GM12801 (cell line): Measurements from ENCODE around the gene GNRH2.

Experiments
- TF ChIP-seq, protein P1 (sequence below): IDR thresholded peaks from one replicate; pipeline ENCODE4 v1.5.1; 2011; ENCODE audit warnings: control low read depth; ENCODE audit not compliant: insufficient read length; ENCODE audit errors: extremely low read depth

The GNRH2 gene

DNA sequence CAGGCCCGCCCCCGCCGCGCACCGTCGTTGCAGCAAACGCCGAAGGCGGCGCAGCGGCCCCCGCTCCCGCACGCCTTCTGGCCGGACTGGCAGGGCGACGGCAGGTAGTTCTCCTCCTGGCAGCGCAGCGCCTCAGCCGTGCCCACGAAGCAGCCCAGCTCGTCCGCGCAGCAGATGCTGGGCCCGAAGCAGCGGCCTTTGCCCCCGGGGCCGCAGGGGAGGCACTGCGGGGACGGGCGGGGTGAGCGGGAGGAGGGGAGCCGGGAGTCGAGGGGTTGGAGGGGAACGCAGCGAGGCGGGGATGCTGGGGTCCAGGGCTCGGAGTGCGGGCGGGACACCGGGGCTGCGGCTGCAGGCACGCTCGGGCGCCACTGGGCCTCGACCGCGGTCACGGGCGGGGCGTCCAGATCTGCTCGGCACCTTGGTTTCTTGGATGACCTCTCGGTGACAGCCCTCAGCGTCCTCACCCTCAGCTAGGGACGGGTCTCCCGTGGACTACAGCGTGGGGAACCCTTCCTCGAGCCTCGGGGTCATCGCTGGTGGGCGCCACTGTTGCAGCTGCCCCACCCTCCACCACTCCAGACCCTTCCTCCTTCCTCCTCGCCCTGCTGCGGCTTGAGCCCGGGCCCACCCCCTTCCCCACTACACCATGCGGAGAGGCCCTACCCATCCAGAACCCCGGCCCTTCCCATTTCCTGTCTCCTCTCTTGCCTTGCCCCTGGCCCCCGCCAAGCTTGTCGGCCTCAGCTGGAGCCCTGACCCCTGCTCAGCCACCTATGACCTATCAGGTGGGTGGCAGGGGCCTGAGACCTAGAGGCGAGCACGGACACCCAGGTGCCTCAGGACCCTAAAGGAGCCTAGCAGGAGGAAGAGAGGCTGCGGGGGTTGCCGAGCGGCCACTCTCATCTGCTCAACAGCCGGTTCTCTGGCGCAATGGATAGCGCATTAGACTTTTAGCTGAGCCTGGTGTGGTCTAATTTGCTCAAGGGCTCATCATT is 39.8 kb downstream of the GNRH2 start:
- TF ChIP-seq, protein P1, sequence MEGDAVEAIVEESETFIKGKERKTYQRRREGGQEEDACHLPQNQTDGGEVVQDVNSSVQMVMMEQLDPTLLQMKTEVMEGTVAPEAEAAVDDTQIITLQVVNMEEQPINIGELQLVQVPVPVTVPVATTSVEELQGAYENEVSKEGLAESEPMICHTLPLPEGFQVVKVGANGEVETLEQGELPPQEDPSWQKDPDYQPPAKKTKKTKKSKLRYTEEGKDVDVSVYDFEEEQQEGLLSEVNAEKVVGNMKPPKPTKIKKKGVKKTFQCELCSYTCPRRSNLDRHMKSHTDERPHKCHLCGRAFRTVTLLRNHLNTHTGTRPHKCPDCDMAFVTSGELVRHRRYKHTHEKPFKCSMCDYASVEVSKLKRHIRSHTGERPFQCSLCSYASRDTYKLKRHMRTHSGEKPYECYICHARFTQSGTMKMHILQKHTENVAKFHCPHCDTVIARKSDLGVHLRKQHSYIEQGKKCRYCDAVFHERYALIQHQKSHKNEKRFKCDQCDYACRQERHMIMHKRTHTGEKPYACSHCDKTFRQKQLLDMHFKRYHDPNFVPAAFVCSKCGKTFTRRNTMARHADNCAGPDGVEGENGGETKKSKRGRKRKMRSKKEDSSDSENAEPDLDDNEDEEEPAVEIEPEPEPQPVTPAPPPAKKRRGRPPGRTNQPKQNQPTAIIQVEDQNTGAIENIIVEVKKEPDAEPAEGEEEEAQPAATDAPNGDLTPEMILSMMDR = no peak

DNA sequence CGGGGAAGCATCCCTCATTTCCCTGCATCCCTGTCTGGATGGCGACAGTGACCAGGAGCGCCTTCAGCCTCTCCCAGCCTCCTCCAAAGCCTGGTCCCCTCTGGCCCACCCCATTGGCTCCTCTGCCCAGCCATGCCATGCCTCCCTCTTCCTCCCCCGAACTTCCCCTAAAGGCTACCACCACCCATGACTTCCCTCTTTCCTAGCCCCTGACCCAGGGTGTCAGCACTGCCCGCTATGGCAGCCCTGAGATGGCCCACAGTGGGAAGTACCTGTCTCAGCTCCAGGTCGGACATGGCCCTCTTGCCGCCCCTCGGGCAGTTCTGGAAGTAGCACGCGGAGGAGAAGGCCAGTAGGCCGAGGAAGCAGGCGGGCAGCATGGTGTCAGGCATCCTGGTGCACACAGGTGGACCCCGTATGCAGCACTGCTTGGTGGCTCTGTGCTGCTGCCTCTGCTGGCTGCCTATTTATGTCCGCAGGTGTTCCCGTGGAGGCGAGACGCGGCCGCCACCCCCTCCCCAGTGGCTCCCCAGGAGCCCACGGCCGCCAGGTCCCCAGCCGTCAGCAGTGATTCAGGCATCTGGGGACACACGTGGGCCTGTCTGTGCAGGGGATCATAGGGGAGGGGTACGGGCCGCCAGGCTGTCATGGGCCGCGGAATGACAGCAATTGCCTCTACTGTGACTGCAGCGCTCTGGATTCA is 41.0 kb downstream of the GNRH2 start, which contains the start of gene AVP:
Gene AVP (minus strand): TSS at position 442 of the 703 bp plus-strand sequence. CDS start 50 bp downstream, at position 392.
- TF ChIP-seq, protein P1 = no peak

DNA sequence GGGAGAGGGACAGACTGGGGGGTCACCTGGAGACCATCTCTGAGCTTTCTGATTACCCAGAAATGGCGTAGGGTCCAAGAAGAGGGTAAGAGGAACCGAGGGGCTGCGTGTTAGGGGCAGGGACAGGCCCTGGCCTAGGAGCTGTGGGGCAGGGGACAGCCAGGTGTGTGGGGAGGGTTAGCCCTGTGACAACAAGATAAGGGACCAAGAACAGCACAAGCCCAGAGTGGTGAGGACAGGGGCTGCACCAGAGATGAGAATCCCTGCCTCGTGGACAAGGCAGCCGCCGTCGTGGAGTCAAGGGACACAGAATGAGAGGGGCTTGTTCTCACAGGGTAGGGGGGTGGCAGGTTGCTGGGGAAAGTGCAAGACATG is 41.6 kb downstream of the GNRH2 start:
- TF ChIP-seq, protein P1 = no peak

DNA sequence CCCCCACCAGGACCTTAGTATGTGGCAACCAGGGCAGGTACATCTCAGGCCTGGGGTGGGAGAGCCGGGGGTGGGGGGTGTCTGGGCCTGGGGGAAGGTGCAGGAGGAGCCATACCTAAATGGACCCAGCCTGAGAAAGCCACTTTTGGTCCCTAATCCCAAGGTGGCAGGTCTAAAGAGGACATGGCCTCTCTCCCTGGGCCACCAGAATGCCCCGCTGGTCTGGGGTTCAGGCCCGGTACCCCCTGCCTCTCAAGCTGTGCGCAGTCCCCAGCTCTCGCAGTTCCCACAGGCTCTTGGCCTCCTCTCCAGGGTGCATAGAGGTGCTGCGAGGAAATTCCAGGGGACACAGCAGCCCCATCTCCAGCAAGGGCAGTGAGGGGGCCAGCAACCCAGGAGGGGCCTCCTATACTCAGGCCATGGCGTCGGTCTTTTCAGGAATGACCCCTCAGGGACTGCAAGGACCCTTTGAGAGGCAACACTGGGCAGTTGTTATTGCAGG is 42.2 kb downstream of the GNRH2 start:
- TF ChIP-seq, protein P1 = no peak

DNA sequence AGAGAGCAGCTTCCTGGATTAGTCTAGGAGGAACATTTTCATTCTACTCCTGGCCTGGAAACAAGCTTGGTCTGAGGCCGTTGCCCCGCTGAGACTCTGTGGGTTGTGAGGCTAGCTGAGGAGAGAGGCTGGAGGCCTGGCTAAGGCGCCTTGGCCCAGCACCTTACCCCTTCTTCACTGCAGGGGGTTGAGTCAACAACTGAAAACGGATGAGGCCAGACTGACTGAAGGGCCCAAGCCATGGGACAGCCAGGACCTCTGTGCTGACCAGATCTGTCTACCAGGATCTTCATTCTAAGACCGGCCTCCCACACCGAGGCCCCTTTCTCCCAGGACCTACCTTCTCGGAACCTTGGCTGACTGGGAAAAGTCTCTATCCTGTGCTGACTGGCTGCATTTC is 44.6 kb downstream of the GNRH2 start:
- TF ChIP-seq, protein P1 = no peak

DNA sequence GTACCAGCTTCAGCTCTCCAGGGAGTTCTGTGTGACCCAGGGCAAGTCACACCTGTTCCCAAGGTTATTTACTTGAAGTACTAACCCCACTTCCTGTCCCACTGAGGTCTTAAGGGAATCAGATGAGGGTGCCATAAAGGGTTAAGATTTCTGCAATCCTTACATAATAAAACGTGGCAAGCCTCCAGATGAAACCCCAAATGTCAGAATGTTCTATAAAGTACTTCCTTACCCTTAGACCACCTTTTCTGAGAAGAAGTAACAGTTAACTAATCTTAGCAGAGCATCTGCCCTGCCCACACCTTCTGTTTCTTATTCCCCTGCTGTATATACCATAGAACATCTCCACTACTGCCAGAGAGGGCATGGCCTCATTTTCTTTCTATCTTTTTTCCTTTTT is 47.1 kb downstream of the GNRH2 start:
- TF ChIP-seq, protein P1 = no peak
